ENCODE results near the gene KIF4A. TPM values are rescaled to one million over a fixed set of nuclear protein-coding genes. Genes with fewer than 3 reads are reported as not detected.
"Not testable (repeated sequence)": the region's sequence is repeated elsewhere in the genome, so short reads cannot be mapped to it uniquely, and the experiment has no call there.

KIF4A gene
- total and polyA plus RNA-seq, 9 of the 15 experiments (the other 6 are each of a cell fraction or from before 2014, with no cell fraction given): 13.0 to 42.7 (median 35.9) TPM

- DNase-seq (ENCODE audit: extremely low read depth in 1 of 4, low spot score in 3 of 4) (no peak), ATAC-seq (no peak), FAIRE-seq (no peak)
- intact Hi-C loops (cut with micrococcal nuclease): no loop called here
- Histone ChIP-seq H3K36me3 (ENCODE audit: control insufficient read depth, insufficient read depth, low read length) (peaks cover 21% of the 10 kb centered on the region; the same call in 2 of the 3 replicates), H2AFZ (ENCODE audit: low read depth, low read length) (no peak overlapping the region), H3K4me3 (no peak overlapping the region), H4K20me1 (replicated peaks; ENCODE audit: control insufficient read depth, insufficient read depth, low read length) (no peaks in the 10 kb centered on the region), H3K9me3 (replicated peaks; ENCODE audit: control insufficient read depth, insufficient read depth, low read depth, low read length) (no peaks in the 10 kb centered on the region), H3K4me1 (replicated peaks in 1 of 2; ENCODE audit: control insufficient read depth in 2 of 2, insufficient read depth in 2 of 2, low read length in 2 of 2) (no peaks in the 10 kb centered on the region), H3K79me2 (ENCODE audit: control insufficient read depth, insufficient read depth, low read length) (no peaks in the 10 kb centered on the region), H3K4me2 (ENCODE audit: insufficient read depth, low read length) (no peak overlapping the region), H3K9ac (ENCODE audit: insufficient read depth in 1 of 2, low read depth in 2 of 2, low read length in 2 of 2) (no peak overlapping the region), H3K9me1 (ENCODE audit: control insufficient read depth, insufficient read depth, low read length) (no peaks in the 10 kb centered on the region), H3K27me3 (ENCODE audit: control insufficient read depth in 2 of 2, insufficient read depth in 2 of 2, low read length in 2 of 2) (no peaks in the 10 kb centered on the region), H3K27ac (ENCODE audit: extremely low read depth, low read depth, low read length) (no peak overlapping the region)
- BruUV-seq (replicated peaks): no TSS peak
- ChIA-PET POLR2A (no interaction called here), CTCF (ENCODE audit: low intra/inter-chr PET ratio) (no interaction called here)
- WGBS (ENCODE audit: insufficient coverage, low coverage, missing lambda C conversion rate): 91% methylated on average over 7 of the region's 10 CpGs
- in situ Hi-C loops (cut with MboI): no loop called here
- TF ChIP-seq ZNF232 (CRISPR knock-in tag; IDR thresholded peaks at IDR 0.05): no peak
- no peak for TF ChIP-seq HLTF (IDR thresholded peaks at IDR 0.05)
- TF ChIP-seq MXI1 (IDR thresholded peaks at IDR 0.05; ENCODE audit: low read depth, low read length): no peak
- no peak for TF ChIP-seq ZEB2 (IDR thresholded peaks at IDR 0.05)
- TF ChIP-seq CBFA2T2 (conservative IDR thresholded peaks at IDR 0.05): no peak
- TF ChIP-seq BMI1 (IDR thresholded peaks at IDR 0.05; ENCODE audit: low read length): no peak
- TF ChIP-seq ETS1 (conservative IDR thresholded peaks at IDR 0.05; ENCODE audit: control insufficient read depth, low read depth, low read length): no peak
- no peak for TF ChIP-seq FOXJ2 (tag; IDR thresholded peaks at IDR 0.05)
- no peak for TF ChIP-seq ZNF23 (CRISPR knock-in tag; IDR thresholded peaks at IDR 0.05)
- TF ChIP-seq, protein P1, sequence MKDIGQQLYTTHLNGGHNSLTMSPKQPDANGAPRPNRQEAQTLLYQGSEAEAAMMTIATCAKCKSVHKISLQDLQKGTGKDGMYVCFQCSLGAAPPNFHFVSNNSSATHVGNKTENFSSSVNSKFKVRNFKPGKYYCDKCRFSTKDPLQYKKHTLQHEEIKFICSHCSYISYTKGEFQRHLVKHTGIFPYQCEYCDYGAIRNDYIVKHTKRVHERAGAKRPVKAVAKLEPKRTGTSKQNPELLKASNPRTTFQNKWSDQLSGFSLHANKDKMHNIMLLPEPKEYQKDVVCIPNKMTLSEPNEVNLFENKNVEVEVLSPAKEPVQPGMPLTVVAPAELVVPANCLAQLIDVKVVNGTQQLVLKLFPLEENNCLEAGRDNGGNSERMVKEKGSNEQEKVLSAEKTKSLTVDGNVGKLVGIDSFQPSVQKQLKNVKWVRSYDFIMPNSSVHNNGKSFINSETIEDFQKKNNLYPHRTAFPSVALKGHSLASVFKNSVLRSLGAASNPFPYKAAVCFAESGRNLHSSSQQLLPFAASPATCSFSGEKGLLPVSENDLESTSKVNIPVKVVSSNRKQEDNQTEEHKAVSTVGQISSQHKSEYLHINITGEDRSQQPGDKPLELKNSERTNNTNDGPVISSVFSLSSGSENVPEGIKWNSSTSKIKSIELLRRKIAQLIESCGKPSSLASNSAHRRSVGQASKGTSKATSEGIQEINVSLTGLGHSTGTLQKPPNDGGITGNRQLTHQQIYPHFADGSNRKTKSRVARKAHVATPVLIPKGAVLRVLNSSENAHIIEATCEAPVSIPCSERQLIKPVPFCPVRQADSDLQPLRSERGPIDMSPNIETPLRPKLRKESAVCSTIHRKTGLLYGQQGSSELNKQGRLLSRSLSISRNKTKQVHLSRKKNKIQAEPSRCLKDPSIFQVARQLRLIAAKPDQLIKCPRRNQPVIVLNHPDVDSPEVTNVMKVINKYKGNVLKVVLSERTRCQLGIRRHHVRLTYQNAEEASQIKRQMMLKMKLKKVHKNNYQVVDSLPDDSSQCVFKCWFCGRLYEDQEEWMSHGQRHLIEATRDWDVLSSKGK (CRISPR knock-in tag; IDR thresholded peaks at IDR 0.05): no peak
- no peak for TF ChIP-seq ZNF124 (CRISPR knock-in tag; IDR thresholded peaks at IDR 0.05)
- TF ChIP-seq TCFL5 (CRISPR knock-in tag; conservative IDR thresholded peaks at IDR 0.05): no peak
- TF ChIP-seq ZNF79 (CRISPR knock-in tag; IDR thresholded peaks at IDR 0.05; ENCODE audit: low read depth): no peak
- TF ChIP-seq ZFX (CRISPR knock-in tag; IDR thresholded peaks at IDR 0.05): no peak
- TF ChIP-seq POLR3G (IDR thresholded peaks at IDR 0.05; ENCODE audit: extremely low read depth, insufficient read length, insufficient replicate concordance): no peak
Measured at GRCh38 chrX:70360366-70360765, 70.5 kb downstream of the KIF4A start.

DNA sequence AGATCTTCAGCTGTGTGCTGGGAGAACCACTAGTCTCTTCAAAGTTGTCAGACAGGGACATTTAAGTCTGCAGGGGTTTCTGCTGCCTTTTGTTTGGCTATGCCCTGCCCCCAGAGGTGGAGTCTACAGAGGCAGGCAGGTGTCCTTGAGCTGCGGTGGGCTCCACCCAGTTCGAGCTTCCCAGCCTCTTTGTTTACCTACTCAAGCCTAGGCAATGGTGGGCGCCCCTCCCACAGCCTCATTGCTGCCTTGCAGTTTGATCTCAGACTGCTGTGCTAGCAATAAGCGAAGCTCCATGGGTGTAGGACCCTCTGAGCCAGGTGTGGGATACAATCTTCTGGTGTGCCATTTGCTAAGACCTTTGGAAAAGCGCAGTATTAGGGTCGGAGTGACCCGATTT lies 78.8 kb downstream of the KIF4A start:
- H3K4me3 ChIP-seq; H3K79me2 ChIP-seq (ENCODE audit: control insufficient read depth, insufficient read depth, low read length); H3K27me3 ChIP-seq (ENCODE audit: control insufficient read depth in 2 of 2, insufficient read depth in 2 of 2, low read length in 2 of 2); H3K9ac ChIP-seq (ENCODE audit: insufficient read depth in 1 of 2, low read depth in 2 of 2, low read length in 2 of 2); H3K9me3 ChIP-seq (replicated peaks; ENCODE audit: control insufficient read depth, insufficient read depth, low read depth, low read length); POLR2A ChIA-PET; H3K36me3 ChIP-seq (ENCODE audit: control insufficient read depth, insufficient read depth, low read length); in situ Hi-C loops (cut with MboI); BruUV-seq (replicated peaks); CTCF ChIA-PET (ENCODE audit: low intra/inter-chr PET ratio); FAIRE-seq; H3K27ac ChIP-seq (ENCODE audit: extremely low read depth, low read depth, low read length); H2AFZ ChIP-seq (ENCODE audit: low read depth, low read length); intact Hi-C loops (cut with micrococcal nuclease); H3K4me2 ChIP-seq (ENCODE audit: insufficient read depth, low read length); H4K20me1 ChIP-seq (replicated peaks; ENCODE audit: control insufficient read depth, insufficient read depth, low read length); DNase-seq (ENCODE audit: extremely low read depth in 1 of 4, low spot score in 3 of 4); H3K9me1 ChIP-seq (ENCODE audit: control insufficient read depth, insufficient read depth, low read length); ATAC-seq; H3K4me1 ChIP-seq (replicated peaks in 1 of 2; ENCODE audit: control insufficient read depth in 2 of 2, insufficient read depth in 2 of 2, low read length in 2 of 2): not testable (repeated sequence)
- 73% methylated on average over 4 of the region's 7 CpGs for WGBS (ENCODE audit: insufficient coverage, low coverage, missing lambda C conversion rate)

All from K562 (cell line).